HG02798 (cell line): Measurements from ENCODE around the gene HOXC12.

Experiments used
- ATAC-seq: cut with Tn5 transposase; IDR thresholded peaks from one replicate; pipeline ENCODE4 v1.9.1; 2021; ENCODE audit warnings: mild to moderate bottlenecking; ENCODE audit not compliant: unreplicated experiment, poor library complexity

HOXC12 gene

DNA sequence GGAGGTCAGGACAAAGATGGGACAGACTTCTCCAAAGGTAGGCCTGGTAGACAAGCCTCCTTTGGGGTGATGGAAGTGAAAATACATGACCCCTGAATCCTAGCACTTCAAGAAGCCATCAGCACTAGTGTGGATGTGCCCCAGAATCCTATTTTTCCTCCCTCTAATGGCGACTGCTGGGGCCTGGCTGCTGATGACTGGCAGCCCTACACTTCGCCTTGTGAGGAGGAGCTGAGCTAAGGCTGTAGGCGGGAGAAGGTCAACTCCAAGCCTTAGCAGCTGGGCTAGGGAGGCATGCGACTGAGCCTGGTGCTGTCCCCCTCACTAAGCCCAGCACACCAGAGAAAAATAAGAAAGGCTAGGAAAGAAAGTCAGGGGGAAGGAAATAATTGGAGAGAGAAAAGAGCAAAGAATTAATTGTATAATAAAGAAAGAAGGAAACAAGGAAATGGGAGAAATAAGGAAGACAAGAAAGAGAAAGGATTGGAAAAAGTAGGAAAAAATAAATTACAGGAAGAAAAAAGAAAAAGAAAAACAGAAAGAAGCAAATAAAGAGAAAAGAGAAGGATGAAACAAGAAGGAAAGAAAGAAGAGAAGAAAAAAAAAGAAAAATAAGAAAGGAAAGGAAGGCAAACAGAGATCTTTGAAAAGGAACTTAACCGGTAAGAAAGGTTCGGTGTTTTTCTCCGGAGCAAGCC lies 25.6 kb downstream of the HOXC12 start:
- no peak for ATAC-seq

DNA sequence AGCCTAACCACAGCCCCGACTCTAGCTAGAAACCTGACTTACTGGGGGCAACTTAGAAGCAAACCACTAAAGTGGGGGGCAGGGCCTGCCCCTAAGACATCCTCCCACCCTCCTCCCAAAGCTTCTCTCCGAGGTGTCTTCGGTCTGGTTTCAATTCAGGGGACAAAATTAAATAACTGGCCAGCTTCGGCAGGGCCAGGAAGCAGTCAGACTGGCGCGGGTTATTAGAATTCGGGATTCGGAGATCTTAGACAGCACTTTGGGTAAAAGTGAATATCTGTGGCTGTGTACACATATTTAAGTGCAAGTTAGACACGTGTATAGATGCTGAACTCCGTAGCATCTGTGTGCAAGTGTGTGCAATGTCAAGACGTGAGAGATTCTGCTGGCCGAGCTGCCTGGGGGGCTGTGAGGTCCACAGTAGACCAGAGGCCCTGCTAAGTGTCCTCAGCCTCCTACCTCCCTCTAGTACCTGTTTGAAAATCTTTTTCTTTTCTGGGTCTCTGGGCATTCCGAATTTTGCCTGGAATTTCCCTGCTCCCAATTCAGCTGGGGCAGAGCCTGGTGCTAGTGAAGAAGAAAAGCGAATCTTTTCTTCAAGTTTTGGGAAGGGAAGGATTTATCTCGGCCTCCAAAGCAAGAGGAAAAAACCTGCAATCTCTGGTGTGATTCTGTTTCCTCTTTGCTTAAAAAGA lies 26.2 kb downstream of the HOXC12 start:
- no peak for ATAC-seq

DNA sequence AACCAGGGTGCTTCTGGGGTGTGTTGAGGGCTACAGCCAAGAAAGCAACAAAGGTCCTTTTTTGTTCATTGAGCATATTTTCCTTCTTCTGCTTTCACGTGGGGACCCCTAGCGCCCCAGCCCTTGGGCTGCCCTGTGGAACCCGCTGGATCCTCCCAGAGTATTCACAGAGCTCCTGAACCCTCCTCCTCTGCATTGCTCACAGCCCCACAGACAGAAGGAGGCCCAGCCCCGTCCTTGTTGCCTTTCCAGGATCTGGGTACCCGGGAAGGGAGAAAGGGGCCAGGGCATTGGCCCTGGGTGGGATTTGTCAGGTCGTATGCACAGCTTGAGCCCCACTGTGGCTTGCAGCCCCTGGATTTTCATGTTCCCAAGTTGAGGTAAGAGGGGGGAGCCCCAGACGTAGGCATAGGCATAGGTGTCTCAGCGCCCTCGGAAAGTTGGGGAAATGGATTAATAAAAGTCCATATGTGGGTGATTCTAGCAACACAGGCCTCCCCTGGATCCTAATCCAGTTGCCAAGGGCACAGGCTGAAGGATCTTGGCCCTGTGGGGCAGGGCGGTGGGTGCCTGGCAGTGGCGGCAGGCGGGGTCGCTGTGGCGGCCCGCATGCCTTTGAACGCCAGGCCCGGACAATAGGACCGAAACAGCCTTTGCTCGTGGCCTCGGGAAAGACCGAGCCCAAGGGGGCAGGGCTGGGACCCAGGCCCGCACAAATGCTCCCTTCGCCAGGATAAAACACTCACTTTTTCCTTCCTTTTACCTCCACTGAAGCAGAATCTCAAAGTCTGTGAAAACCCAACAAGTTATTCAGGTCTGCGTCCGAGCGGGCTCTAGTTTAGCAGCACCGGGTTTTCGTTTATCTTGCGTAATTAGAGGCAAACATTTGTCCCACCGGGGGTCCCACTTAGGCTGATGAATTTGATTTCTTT lies 27.2 kb downstream of the HOXC12 start:
- ATAC-seq = no peak

DNA sequence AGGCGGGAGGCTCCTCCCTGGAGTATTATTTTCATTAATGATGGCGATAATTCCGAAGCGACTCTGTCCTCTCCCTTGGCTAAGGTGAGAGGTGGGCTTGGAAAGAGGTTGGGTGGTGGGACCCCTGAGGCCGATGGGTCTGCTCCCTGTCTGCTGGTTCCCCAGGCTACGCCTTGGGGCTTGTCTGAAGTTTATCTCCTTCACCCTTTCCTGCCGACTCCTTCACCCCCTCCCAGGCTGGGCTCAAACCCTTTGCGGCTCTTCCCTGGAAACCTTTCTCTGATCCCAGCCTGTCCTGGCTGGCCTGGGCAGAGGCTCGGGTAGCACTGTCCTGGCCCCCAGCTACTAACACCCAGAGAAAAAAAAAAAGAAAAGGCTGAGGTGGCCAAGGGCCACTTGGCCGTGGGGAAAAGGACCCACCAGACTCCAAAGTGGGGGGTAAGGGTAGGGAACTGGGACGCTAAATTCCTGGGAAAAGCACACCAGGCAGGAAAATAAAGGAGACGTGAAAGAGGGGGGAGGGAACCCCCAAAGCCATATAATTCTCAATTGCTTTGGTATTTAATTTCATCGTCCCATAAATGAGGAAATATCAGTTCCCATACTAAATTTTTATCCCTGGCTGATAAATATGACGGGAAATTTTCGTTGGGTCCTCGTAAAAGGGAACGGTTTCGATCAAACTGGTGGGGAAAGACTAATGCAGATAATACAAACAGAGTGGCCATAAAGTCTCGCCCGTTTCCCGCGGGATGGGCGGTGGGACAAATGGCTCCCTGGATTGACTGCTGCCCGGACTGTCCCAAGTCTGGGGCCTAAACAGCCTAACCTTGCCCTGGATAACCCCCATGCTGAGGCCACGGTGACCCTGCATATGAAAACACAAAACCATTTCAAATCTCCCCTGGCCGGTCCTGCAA lies 28.2 kb downstream of the HOXC12 start:
- ATAC-seq = no peak

DNA sequence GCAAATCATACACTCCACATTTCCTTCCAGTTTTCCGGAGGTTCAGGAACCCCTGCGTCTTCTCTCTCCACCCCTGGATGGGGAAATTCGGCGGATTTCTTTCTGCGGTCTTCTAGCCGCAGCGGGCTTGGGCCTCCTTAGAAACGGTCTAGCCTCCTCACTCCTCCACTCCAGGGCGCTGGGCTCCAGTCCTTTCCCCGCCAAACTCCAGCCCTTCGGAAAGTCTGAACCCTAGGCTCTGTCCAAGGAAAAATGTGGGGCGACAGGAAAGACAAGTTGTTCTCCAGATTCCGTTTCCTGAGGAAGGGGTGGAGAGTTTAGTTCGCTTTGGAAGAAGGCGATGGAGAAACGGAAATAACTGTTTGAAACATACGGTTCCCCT lies 28.9 kb downstream of the HOXC12 start:
- ATAC-seq = no peak

DNA sequence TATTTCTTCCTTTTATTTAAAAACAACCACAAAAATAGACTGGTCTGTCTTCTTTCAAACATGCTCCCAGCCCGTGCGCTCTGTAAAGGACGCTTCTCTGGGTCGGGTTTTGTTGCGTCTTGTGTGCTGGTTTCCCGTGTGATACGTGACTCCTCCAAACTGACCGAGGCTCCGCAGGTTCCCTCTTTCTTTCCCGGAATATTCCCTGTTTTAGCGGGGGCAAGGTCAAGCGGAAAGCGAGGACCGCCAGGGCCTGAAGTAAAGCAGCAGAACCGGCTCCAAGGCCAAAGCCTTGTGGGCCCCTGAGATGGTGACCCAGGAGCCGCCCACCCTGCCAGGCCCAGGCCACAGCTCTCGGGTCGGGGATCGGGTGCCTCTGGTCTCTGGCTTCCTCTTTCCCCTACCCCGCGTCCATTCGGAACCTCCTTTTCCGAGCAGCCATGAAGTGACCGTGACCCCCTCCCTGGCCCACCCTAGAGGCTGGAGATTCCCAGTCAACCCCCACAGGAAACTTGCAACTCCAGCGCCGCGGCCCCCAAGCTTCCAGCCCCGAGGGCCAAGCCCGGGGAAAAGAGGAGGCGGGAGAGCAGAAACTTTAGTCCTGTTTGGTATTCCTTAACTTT lies 29.4 kb downstream of the HOXC12 start:
- no peak for ATAC-seq

DNA sequence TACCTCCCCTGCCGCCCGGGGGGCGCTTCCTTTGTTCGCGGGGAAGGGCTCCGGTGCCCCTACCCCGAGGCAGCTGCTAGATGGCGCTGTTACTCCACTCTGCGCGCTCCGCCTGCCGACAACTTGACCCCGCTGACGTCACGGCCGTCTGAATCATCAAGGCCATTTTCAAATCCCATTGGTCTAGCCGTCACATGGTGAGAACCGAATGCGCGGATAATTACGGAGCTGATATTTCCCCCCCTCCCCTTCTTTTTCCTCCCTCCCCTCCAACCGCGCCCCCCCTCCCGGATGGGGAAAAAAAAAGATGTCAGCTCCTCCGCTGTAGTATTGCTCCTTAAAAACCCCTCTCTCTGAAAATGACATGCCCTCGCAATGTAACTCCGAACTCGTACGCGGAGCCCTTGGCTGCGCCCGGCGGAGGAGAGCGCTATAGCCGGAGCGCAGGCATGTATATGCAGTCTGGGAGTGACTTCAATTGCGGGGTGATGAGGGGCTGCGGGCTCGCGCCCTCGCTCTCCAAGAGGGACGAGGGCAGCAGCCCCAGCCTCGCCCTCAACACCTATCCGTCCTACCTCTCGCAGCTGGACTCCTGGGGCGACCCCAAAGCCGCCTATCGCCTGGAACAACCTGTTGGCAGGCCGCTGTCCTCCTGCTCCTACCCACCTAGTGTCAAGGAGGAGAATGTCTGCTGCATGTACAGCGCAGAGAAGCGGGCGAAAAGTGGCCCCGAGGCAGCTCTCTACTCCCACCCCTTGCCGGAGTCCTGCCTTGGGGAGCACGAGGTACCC lies 30.4 kb downstream of the HOXC12 start, which contains the start of gene HOXC10:
TSS of gene HOXC10 (plus strand) at position 246 of the 791 bp plus-strand sequence. CDS start at position 360, 114 bp downstream.
- ATAC-seq = peak; percentile 67

DNA sequence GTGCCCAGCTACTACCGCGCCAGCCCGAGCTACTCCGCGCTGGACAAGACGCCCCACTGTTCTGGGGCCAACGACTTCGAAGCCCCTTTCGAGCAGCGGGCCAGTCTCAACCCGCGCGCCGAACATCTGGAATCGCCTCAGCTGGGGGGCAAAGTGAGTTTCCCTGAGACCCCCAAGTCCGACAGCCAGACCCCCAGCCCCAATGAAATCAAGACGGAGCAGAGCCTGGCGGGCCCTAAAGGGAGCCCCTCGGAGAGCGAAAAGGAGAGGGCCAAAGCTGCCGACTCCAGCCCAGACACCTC lies 30.9 kb downstream of the HOXC12 start:
- ATAC-seq = no peak

DNA sequence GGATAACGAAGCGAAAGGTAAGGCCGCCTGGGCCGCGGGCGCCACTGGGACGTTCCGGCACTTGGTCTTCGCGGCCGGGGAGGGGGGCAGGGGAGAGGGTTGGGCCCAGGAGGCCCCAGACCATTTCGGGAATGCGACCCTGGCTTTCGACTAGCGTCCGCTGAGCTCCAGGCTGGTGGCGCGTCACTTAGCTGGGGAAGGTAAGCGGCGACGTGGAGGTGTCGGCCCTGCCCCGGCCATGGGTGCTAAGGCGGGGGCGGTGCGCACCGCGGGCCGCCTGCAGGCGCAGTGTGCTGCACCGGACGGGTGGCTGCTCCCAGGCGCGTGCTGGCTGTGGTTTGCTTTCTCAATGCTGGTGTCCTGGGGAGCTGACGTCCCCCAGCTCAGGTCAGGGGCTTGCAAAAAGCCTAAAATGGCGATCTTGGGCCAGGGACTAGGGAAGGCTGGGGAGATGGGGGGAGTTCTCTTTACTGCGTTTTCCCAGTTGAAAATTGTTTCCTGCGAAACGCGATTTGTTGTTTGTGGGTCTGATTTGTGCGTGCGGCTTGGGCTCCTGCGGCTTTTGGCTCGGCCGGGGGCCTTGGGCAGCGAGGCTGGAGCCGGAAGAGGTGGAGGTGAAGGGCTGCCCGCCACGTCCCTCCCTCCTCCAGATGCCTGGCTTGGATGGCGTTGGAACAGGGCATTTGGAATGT lies 31.4 kb downstream of the HOXC12 start:
- no peak for ATAC-seq

DNA sequence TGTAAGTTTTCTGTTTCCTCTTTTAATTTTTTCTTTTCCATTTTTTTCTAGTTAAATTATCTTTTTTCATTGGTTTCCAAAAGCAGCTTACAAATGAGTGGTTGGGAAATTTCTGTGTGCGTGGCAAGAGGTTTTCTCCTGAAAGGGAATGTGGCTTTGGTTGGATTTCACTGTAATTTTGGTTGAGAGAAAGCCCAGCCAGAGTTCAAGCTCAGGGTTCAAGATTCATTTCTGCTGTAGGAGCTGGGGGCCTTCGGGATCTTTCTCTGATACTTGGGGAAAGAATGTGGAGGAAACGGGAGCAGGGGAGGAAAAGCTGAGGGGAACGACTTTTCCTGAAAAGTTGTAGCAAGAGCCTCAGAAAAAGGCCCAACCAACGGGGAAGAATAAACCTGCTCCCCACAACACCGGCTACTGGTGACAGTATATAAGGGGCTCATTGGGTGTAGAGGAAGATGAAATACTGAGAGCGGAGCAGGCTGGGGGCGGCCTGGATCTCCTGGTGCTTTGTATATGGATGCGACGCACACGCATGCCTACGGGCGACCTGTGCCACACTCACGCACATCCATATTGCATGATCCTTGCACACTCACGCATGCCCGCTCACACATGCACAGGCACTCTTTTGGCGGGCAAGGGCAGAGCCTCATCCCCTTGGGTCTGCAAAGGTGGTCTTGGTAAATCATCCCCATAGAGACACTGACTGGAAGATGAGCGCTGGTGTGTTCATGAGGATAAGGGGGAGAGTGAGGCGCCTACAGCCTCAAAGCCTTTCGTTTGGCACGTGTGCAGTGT lies 32.2 kb downstream of the HOXC12 start:
- ATAC-seq = no peak

DNA sequence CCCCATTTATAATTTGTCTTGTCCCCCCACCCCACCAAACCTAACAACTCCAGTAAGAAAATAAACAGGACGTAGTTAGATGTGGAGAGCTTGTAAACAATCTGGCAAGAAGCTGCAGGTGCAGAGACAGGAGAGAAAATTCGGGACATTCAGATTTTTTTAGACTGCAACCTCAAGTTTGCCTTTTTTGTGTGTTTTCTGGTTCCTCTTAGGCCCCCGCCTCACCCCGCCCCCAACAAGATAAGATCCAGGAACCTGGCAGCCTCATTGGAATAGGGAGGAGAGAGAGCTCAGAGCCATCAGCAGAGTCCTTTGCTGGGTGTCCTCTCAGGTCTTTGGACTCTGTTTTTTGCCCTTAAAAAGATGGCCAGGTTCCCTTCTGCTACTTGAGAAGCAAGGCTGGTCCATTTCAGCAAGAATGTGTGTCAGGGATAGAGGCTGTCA lies 33.1 kb downstream of the HOXC12 start:
- no peak for ATAC-seq

DNA sequence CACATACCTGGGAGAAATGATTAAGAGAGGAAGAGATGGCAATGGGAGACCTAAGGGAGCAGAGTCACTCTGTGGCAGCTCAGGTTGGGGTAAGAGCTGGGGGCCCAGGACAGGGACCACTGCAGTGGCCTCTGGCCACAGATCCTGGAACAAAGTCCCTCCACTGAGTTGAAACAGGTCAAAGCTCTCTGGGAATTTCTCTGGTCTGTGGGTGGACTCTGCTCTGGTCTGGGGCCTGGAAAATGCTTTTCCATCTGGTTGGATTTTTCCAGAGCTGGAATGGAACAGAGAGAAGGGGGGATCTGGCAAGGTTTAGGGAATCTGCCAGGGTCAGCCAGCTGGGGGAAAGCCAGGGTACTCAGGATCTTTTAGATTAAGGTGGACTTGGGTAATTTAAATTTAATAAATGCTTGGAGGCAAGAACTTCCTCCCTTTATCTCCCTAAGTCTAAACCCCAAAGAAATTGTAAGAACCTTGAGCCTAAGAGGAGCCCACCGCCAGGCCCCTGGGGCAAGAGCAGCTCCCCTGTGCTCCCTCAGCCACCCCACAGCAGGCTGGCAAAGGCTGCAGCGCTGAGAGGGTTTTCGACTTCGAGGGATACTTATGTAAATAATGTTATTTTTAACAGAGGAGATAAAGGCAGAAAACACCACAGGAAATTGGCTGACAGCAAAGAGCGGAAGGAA lies 34.0 kb downstream of the HOXC12 start:
- ATAC-seq = no peak

DNA sequence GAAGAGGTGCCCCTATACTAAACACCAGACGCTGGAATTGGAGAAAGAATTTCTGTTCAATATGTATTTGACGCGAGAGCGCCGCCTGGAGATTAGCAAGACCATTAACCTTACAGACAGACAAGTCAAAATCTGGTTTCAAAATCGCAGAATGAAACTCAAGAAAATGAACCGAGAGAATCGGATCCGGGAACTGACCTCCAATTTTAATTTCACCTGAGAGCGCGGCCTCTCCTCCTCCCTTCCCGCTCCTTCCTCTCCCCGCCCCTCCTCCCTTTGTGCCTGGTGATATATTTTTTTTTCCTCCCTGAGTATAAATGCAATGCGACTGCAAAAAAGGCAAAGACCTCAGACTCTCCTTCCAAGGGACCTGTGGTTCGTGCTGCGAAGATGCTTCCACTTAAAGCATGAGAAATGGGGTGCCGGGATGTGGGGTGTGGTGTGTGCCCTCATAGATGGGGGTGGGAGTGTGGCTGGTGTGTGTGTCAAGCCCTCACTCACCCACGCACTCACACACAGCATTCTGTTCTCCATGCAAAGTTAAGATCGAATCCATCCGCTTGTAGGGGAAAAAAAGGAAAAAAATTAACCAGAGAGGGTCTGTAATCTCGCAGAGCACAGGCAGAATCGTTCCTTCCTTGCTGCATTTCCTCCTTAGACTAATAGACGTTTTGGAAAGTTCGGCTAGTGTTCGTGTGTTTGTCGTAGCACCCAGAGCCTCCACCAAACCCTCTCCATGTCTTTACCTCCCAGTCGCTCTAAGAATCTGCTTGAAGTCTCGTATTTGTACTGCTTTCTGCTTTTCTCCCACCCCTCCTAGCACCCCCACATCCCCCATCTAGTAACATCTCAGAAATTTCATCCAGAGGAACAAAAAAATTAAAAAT lies 34.8 kb downstream of the HOXC12 start:
- ATAC-seq = peak; percentile 43

DNA sequence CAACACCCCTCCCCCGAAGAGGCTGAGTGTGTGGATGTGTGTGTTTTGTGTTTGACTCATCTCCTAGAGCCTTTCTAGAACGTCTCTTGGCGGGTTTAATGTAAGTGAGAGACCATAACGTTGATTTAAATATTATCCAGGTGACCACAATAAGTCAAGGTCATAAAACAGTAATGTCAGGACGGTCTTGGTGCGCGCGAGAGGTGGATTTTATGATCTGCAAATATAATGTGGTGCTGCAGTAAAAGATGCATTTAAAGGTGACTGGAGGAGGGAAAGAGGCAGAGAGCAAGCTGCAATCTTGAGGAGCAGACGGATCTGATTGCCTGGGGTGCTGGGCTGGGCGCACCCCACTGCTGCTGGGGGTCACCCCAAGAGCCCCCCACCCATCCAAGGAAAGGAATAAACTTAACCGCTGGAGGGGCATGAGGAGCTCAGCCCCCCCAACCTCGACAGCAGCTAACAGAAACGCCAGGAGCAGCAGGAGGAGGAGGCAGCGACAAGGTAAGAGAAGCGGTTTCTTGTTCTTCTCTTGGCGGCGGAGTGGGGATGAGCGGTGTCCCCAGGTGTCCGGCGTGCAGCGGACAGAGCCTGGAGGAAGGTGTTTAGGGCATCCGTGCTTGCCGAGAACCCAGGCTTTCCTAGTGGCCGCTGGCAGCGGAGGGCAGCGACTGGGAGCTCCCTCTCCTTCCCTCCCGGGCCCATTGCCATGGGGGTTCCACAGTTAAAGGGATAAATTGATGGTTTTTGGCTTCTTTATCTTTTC lies 35.8 kb downstream of the HOXC12 start:
- ATAC-seq = no peak

DNA sequence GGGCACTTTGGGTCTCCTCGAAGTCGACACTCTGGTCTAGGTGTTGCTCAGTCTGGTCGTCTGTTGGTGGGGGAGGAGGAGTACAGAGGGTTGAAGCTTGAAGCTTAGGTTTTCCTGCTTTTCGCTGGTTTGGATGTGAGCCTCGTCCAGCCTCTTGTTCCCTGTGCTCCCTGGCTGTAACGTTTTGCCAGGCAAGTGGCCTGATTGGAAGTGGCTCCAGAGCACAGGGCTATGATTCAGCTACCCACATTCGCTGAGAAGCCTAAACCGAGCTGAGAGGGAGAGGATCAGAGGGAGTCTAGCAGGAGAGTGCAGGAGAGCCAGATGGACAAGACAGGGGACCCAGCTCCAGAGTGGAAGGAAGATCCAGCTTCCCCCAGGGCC lies 36.4 kb downstream of the HOXC12 start:
- ATAC-seq = no peak
